Calu3 (cell line): ENCODE results near the gene CHI3L2. TPM values are rescaled to one million over a fixed set of nuclear protein-coding genes. Genes with fewer than 3 reads are reported as not detected.
A peak's percentile ranks its signal among the peaks of the same experiment; 100 is the strongest.

Experiments used
- BruUV-seq: library from RNA; stranded (reverse); fragments of 400-500 nt; replicated peaks from 2 replicates; lab custom pipeline; 2021; lab: Mats Ljungman, UMichigan
- CTCF ChIA-PET: fragments of 300-600 bp; sonication (Branson Sonifier 250); formaldehyde crosslinking; loops from one replicate; lab custom pipeline; 2022; ENCODE audit warnings: antibody characterized with exemption; lab: Charles Lee
- DNase-seq: peaks from one replicate; pipeline ENCODE4 v3.0.0; 2022
- H3K27ac Mint-ChIP-seq: one replicate; pipeline ENCODE4 v1.8.0; 2022; ENCODE audit warnings: mixed read lengths; ENCODE audit not compliant: unreplicated experiment
- H3K27me3 Mint-ChIP-seq: one replicate; pipeline ENCODE4 v1.8.0; 2022; ENCODE audit warnings: mixed read lengths; ENCODE audit not compliant: unreplicated experiment
- H3K36me3 Mint-ChIP-seq: one replicate; pipeline ENCODE4 v1.8.0; 2022; ENCODE audit warnings: mild to moderate bottlenecking, moderate library complexity, mixed read lengths; ENCODE audit not compliant: insufficient read depth, unreplicated experiment
- H3K4me1 Mint-ChIP-seq: one replicate; pipeline ENCODE4 v1.8.0; 2022; ENCODE audit warnings: mild to moderate bottlenecking, low read depth, mixed read lengths; ENCODE audit not compliant: unreplicated experiment
- H3K4me3 Mint-ChIP-seq: one replicate; pipeline ENCODE4 v1.8.0; 2022; ENCODE audit warnings: mild to moderate bottlenecking, low read depth, moderate library complexity, mixed read lengths; ENCODE audit not compliant: unreplicated experiment
- H3K9me3 Mint-ChIP-seq: one replicate; pipeline ENCODE4 v1.8.0; 2022; ENCODE audit warnings: low read depth, mixed read lengths; ENCODE audit not compliant: unreplicated experiment
- CTCF ChIP-seq: fragments of 200-600 bp; IDR thresholded peaks from one replicate; pipeline ENCODE4 v1.8.0; 2022; ENCODE audit warnings: antibody characterized with exemption; ENCODE audit not compliant: unreplicated experiment
- intact Hi-C: fragments of 100-400 bp; cut with micrococcal nuclease; formaldehyde crosslinking; loops from one replicate; pipeline ENCODE4 v1.10.0; 2022; ENCODE audit not compliant: unreplicated experiment
- total RNA-seq: library from RNA; stranded (reverse); gene quantifications from 2 replicates; pipeline ENCODE4 v1.2.3, GENCODE V29; 2022

The CHI3L2 gene
- total RNA-seq, 1 experiment from 2014 or later = 0.52 TPM

DNA sequence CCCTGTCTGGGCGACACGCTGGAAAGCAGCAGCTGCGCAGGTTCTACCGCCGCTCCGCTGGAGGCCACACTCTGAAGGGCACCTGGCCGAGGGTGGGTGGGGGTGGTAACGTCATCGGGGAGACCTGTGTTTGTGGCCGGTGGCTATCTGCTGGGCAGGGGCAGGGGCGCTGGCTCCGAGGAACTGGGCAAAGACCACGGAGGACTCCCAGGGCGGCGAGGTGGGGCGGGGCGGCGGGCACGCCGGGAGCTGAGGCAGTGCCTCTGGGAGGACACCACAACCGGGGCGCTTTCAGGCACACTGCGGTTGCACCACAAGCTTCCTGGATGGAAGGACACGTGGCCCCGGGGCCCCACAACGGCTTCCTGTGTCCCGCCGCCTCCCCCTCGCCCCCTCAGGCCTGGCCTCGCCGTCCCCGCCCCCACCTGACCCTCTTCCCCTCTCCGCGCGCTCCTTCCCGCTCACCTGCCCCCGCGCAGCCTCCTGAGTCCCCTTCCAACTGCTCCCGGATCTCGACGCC, 23.8 kb upstream of the CHI3L2 start:
- peak; percentile 68 for DNase-seq
- CTCF ChIA-PET = interaction anchor here (0.6 to 0.8 kb wide), 3 partner anchors 142 to 970 kb away, joined by 3 read pairs; no protein-coding TSS in a partner anchor
- TF ChIP-seq CTCF = no peak
- BruUV-seq = no TSS peak
- peak overlapping the region; percentile 68 for H3K27ac Mint-ChIP-seq
- peak overlapping the region; percentile 56 for H3K4me3 Mint-ChIP-seq
- H3K4me1 Mint-ChIP-seq = peaks cover 46% of the 10 kb centered on the region
- no peaks in the 10 kb centered on the region for H3K27me3 Mint-ChIP-seq
- no peaks in the 10 kb centered on the region for H3K9me3 Mint-ChIP-seq
- intact Hi-C loops = loop anchor here (2.0 kb wide), 1 partner anchor 63 kb away; the partner anchor contains the start of genes CEPT1 and DRAM2
- H3K36me3 Mint-ChIP-seq = peaks cover 34% of the 10 kb centered on the region

DNA sequence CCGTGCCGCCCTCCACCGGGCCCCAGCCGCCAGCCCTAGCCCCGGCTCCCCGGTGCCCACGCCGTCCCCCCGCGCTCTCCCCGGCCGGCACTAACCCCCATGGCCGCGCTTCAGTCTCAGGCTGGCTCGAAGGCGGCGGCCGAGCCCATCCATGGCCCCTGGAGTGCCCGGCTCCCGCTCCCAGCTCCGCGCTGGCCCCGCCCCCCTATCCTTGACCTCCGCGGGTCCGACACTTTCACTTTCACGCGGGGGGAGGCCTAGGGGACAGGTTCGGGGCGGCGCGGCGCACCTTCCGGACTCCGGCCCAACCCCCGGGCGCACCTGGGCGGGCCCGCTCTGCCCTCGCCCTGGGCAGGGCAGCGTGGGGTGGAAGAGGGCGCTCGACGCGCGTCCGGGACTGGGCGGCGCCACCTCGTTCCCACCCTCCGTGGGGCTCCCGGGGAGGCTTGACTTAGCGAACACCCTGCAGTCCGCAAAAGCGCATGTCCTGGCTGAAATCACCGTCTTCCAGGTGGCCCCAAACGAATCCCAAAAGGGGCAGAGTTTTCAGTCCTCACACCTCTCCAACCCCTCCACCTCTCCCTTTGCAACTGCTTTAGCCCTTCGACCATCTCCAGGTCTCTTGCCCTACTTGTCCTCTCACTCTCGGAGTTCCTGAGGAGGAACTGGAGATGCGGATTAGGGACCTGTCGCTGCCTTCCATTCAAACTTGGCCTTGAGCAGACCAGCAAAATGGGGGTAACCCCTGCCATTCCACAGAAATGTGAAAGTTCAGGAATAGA, 23.1 kb upstream of the CHI3L2 start:
- H3K4me1 Mint-ChIP-seq = peaks cover 46% of the 10 kb centered on the region
- H3K27ac Mint-ChIP-seq = peak overlapping the region; percentile 68
- intact Hi-C loops = no loop called here
- DNase-seq = peak; percentile 22
- peaks cover 34% of the 10 kb centered on the region for H3K36me3 Mint-ChIP-seq
- peak overlapping the region; percentile 56 for H3K4me3 Mint-ChIP-seq
- no TSS peak for BruUV-seq
- no peak for TF ChIP-seq CTCF
- H3K27me3 Mint-ChIP-seq = no peaks in the 10 kb centered on the region
- H3K9me3 Mint-ChIP-seq = no peaks in the 10 kb centered on the region
- CTCF ChIA-PET = interaction anchor here (0.6 to 0.8 kb wide), 2 partner anchors 142 to 969 kb away, joined by 3 read pairs; no protein-coding TSS in a partner anchor

DNA sequence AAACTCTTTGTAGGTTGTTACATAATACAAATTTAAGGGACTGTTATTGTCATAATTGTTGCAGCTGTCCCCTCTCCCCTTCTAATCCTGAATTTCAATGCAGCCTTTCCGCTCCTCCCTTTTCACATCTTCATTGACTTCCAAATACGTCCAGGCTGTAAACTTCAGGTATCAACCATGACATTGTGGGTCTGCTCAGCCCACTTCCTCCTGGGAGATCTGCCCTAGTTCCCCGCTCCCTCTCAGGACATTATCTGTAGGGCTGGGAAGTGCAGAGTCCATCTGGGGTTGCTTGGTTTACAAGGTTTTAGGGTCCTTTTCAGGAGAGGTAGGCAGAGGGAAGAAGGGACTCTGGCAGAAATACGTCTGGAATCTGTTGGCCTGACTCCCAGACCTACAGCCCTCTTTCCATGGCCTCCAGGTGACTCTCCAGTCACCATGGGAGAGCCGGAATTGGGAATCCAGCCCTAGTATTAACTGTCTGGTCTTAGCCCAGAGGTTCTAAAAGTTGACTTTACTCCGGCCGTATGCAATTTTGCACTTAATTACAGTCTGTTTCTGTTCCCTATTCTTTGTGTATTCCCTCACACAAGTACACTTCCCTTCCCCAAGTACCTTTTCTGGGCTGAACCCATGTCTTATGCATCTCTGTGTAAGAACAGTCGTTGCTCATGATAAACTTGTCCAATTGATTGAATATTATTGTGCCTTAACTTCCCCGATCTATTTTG, 22.4 kb upstream of the CHI3L2 start:
- Mint-ChIP-seq H3K9me3 (no peaks in the 10 kb centered on the region), H3K27ac (peak overlapping the region; percentile 68), H3K27me3 (no peaks in the 10 kb centered on the region), H3K4me1 (peaks cover 40% of the 10 kb centered on the region), H3K36me3 (peaks cover 29% of the 10 kb centered on the region), H3K4me3 (peak overlapping the region; percentile 56)
- CTCF ChIA-PET = no interaction called here
- BruUV-seq = no TSS peak
- intact Hi-C loops = no loop called here
- TF ChIP-seq CTCF = no peak
- DNase-seq = no peak

- Mint-ChIP-seq H3K4me3 (no peak overlapping the region), H3K27me3 (no peaks in the 10 kb centered on the region), H3K4me1 (peaks cover 35% of the 10 kb centered on the region), H3K36me3 (peaks cover 29% of the 10 kb centered on the region), H3K9me3 (no peaks in the 10 kb centered on the region), H3K27ac (no peak overlapping the region)
- DNase-seq = no peak
- TF ChIP-seq CTCF = no peak
- BruUV-seq = no TSS peak
- intact Hi-C loops = no loop called here
- CTCF ChIA-PET = no interaction called here
Observed at GRCh38 chr1:111205714-111206050, 21.8 kb upstream of the CHI3L2 start.
